GM18907 (cell line): ENCODE data around the gene DUSP14.

Source experiments
- ATAC-seq: cut with Tn5 transposase; IDR thresholded peaks from one replicate; pipeline ENCODE4 v1.9.1; 2021; ENCODE audit warnings: mild to moderate bottlenecking, moderate library complexity; ENCODE audit not compliant: unreplicated experiment

The DUSP14 gene

GRCh38 chr17:37553401-37553966 lies 63.8 kb downstream of the DUSP14 start:
- no peak for ATAC-seq

GRCh38 chr17:37555386-37555785 lies 65.7 kb downstream of the DUSP14 start:
- ATAC-seq, result no peak

- ATAC-seq, result no peak
These were observed 67.8 kb downstream of the DUSP14 start for GRCh38 chr17:37557482-37557881.

- ATAC-seq, result no peak
These were observed 68.6 kb downstream of the DUSP14 start for GRCh38 chr17:37558299-37558698.

- ATAC-seq, result no peak
These were observed 72.5 kb downstream of the DUSP14 start for GRCh38 chr17:37562016-37562745.
